OCI-LY3 (cell line): ENCODE results near the gene FAM107B.
A peak's percentile ranks its signal among the peaks of the same experiment; 100 is the strongest.

ENCODE experiments used
- H2AFZ ChIP-seq: fragments of 200-600, 300-600 bp; shearing (Covaris generic); 2 replicates; pipeline ENCODE4 v1.6.0; 2014; ENCODE audit warnings: antibody characterized with exemption, low read depth, low read length
- H3K27ac ChIP-seq: fragments of 200-600, 300-600 bp; sonication (generic); 2 replicates; pipeline ENCODE4 v1.5.1; 2014; ENCODE audit warnings: mild to moderate bottlenecking, low read length, moderate library complexity, mixed read lengths
- H3K27me3 ChIP-seq: fragments of 200-600, 300-600 bp; sonication (generic); 2 replicates; pipeline ENCODE4 v1.6.1; 2014; ENCODE audit warnings: low read depth, low read length, mixed read lengths
- H3K36me3 ChIP-seq: fragments of 200-600, 300-600 bp; sonication (generic); replicated peaks from 2 replicates; pipeline ENCODE3; 2014; ENCODE audit warnings: low read depth, low read length, mixed read lengths
- H3K4me1 ChIP-seq: fragments of 300-600, 200-600 bp; sonication (generic); 2 replicates; pipeline ENCODE4 v1.6.1; 2014; ENCODE audit warnings: low read length, mixed read lengths
- H3K4me2 ChIP-seq: fragments of 200-600, 300-600 bp; sonication (generic); 2 replicates; pipeline ENCODE4 v1.6.1; 2014; ENCODE audit warnings: low read length, mixed read lengths
- H3K4me3 ChIP-seq: fragments of 300-600, 200-600 bp; sonication (generic); 2 replicates; pipeline ENCODE4 v1.5.1; 2014; ENCODE audit warnings: antibody characterized with exemption, mild to moderate bottlenecking, low read length, moderate library complexity
- H3K79me2 ChIP-seq: fragments of 300-600, 200-600 bp; shearing (Covaris generic); 2 replicates; pipeline ENCODE4 v1.6.1; 2014; ENCODE audit warnings: mild to moderate bottlenecking, low read length, mixed read lengths
- H3K9ac ChIP-seq: fragments of 300-600, 200-600 bp; shearing (Covaris generic); 2 replicates; pipeline ENCODE4 v1.6.0; 2014; ENCODE audit warnings: mild to moderate bottlenecking, low read length, moderate library complexity
- H3K9me3 ChIP-seq: fragments of 200-600, 300-600 bp; shearing (Covaris generic); 2 replicates; pipeline ENCODE4 v1.6.1; 2014; ENCODE audit warnings: low read length, mixed read lengths; ENCODE audit not compliant: insufficient read depth
- H4K20me1 ChIP-seq: fragments of 200-600, 300-600 bp; sonication (generic); 2 replicates; pipeline ENCODE4 v1.6.1; 2016; ENCODE audit warnings: low read length, mixed read lengths; ENCODE audit not compliant: insufficient read depth
- EZH2phosphoT487 ChIP-seq: fragments of 200-600 bp; shearing (Covaris generic); IDR thresholded peaks from 2 replicates; pipeline ENCODE4 v1.6.1; 2018; ENCODE audit warnings: antibody characterized with exemption, mixed run types, low read depth
- TF ChIP-seq, protein P1 (sequence below): fragments of 200-600, 300-600 bp; sonication (generic); IDR thresholded peaks from 2 replicates; pipeline ENCODE4 v1.5.1; 2014; ENCODE audit warnings: antibody characterized with exemption, low read length, low read depth

Gene FAM107B

DNA sequence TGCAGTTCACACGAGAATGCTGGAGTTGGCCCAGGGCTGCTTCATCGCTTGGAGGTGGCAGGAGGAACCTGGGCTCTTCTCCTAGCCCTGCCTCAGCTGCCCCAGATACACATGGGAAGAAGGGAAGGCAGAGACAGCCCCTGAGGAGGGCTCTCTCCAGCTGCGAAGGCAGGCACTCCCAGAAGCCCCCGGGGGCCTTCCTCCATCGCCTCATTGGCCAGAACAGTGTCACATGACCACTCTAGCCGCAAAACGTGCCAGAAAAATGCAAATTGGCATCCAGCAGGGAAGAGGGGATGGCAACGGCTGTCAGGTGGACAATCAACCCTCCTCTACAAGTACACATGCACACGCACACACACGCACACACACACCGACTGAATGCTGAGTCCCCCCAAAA, 226.2 kb downstream of the FAM107B start:
- TF ChIP-seq, protein P1, sequence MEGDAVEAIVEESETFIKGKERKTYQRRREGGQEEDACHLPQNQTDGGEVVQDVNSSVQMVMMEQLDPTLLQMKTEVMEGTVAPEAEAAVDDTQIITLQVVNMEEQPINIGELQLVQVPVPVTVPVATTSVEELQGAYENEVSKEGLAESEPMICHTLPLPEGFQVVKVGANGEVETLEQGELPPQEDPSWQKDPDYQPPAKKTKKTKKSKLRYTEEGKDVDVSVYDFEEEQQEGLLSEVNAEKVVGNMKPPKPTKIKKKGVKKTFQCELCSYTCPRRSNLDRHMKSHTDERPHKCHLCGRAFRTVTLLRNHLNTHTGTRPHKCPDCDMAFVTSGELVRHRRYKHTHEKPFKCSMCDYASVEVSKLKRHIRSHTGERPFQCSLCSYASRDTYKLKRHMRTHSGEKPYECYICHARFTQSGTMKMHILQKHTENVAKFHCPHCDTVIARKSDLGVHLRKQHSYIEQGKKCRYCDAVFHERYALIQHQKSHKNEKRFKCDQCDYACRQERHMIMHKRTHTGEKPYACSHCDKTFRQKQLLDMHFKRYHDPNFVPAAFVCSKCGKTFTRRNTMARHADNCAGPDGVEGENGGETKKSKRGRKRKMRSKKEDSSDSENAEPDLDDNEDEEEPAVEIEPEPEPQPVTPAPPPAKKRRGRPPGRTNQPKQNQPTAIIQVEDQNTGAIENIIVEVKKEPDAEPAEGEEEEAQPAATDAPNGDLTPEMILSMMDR: no peak
- TF ChIP-seq EZH2phosphoT487: no peak
- H3K27me3 ChIP-seq: no peaks in the 10 kb centered on the region
- peaks cover 21% of the 10 kb centered on the region for H3K36me3 ChIP-seq
- no peak overlapping the region for H3K4me2 ChIP-seq
- no peak overlapping the region for H3K9ac ChIP-seq
- peaks cover 19% of the 10 kb centered on the region for H3K4me1 ChIP-seq
- no peak overlapping the region for H3K27ac ChIP-seq
- H2AFZ ChIP-seq: no peak overlapping the region
- no peaks in the 10 kb centered on the region for H3K9me3 ChIP-seq
- H4K20me1 ChIP-seq: peaks cover 99% of the 10 kb centered on the region
- H3K79me2 ChIP-seq: peaks cover 94% of the 10 kb centered on the region
- no peak overlapping the region for H3K4me3 ChIP-seq

DNA sequence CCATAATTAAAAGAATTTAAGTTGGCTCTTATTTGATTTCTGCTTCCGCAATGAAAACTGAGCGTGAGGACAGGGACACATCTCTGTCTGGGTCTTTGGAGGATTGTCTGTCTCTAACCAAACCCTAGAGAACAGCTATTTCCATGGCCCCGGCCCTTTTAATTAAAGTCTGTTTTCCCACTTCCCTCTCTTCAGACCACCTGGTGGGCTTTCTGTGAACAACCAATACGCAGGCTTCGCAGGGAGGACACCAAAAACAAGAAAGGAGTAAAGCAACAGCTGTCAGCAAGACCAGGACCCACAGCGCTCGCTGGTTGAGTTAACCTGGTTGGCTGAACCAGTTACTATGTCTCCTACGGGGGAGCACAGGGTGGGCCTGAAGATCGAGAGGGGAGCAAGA, 226.9 kb downstream of the FAM107B start:
- H4K20me1 ChIP-seq: peaks cover 99% of the 10 kb centered on the region
- no peak overlapping the region for H3K27ac ChIP-seq
- no peaks in the 10 kb centered on the region for H3K27me3 ChIP-seq
- H3K9me3 ChIP-seq: no peaks in the 10 kb centered on the region
- no peak for TF ChIP-seq EZH2phosphoT487
- TF ChIP-seq, protein P1: 0 out of 2 replicates have a peak, but pooled peaks have one; percentile 11
- H2AFZ ChIP-seq: no peak overlapping the region
- no peak overlapping the region for H3K4me2 ChIP-seq
- peaks cover 94% of the 10 kb centered on the region for H3K79me2 ChIP-seq
- peaks cover 24% of the 10 kb centered on the region for H3K4me1 ChIP-seq
- H3K9ac ChIP-seq: no peak overlapping the region
- H3K4me3 ChIP-seq: no peak overlapping the region
- H3K36me3 ChIP-seq: peaks cover 23% of the 10 kb centered on the region

DNA sequence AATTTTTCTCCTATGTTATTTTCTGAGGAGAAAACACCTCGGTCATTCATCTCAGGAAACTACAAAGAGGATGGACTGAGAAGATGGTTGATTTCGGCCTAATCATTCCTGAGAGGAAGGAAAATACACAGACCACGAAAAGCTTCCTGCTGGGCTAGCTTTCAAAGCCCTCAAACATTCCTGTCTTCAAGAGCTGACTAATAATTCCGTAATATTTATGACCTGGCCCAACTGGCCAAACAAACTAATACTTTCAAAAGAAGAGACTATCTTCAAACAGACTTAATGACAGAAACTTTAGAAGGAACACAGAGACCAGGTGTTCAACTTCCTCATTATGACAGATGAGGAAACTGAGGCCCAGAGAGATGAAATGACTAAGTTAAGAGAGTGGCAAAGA, 228.9 kb downstream of the FAM107B start:
- no peak overlapping the region for H3K4me3 ChIP-seq
- H3K36me3 ChIP-seq: peaks cover 29% of the 10 kb centered on the region
- peaks cover 96% of the 10 kb centered on the region for H4K20me1 ChIP-seq
- H2AFZ ChIP-seq: no peak overlapping the region
- no peak overlapping the region for H3K4me2 ChIP-seq
- no peaks in the 10 kb centered on the region for H3K9me3 ChIP-seq
- no peaks in the 10 kb centered on the region for H3K27me3 ChIP-seq
- TF ChIP-seq, protein P1: no peak
- no peak for TF ChIP-seq EZH2phosphoT487
- peaks cover 21% of the 10 kb centered on the region for H3K4me1 ChIP-seq
- peaks cover 98% of the 10 kb centered on the region for H3K79me2 ChIP-seq
- no peak overlapping the region for H3K9ac ChIP-seq
- no peak overlapping the region for H3K27ac ChIP-seq

DNA sequence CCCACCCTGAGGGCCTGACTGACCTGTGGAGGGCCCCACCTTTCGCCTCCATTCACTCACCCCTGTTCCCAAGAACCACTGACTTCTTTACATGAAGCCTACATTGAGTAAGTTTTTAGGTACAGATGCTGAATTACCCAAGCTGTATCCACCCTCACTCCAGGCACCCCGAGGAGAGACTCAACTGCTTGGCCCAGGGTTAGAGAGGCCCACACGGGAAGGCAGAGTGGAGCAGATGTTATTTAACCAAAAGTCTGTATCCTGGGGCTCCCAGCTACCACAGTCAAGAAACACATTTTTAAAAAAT, 230.8 kb downstream of the FAM107B start:
- no peak for TF ChIP-seq EZH2phosphoT487
- Histone ChIP-seq H3K4me3 (no peak overlapping the region), H3K9me3 (no peaks in the 10 kb centered on the region), H4K20me1 (peaks cover 96% of the 10 kb centered on the region), H3K36me3 (peaks cover 27% of the 10 kb centered on the region), H2AFZ (no peak overlapping the region), H3K4me1 (peaks cover 17% of the 10 kb centered on the region), H3K4me2 (no peak overlapping the region), H3K27ac (no peak overlapping the region), H3K79me2 (peaks cover 98% of the 10 kb centered on the region), H3K9ac (no peak overlapping the region), H3K27me3 (no peaks in the 10 kb centered on the region)
